Stomach (tissue), 4 donors: Measurements from ENCODE around the gene ANKS1B.

Experiments
- CTCF ChIP-seq, 7 experiments: fragments of 450-650 bp in 4 of 7; fragments of 200-600 bp in 3 of 7; sonication (generic) in 3 of 7; IDR thresholded peaks; one replicate each; pipeline ENCODE4 v1.5.1; 2016 to 2019; ENCODE audit warnings: antibody characterized with exemption in 7 of 7, control low read depth in 2 of 7, mild to moderate bottlenecking in 1 of 7
- EP300 ChIP-seq: sonication (generic); formaldehyde crosslinking; IDR thresholded peaks from one replicate; pipeline ENCODE4 v1.6.1; 2017; ENCODE audit warnings: antibody characterized with exemption
- POLR2A ChIP-seq, 4 donors: fragments of 450-650 bp; IDR thresholded peaks; one replicate each; pipeline ENCODE4 v1.6.1; 2016; ENCODE audit warnings: antibody characterized with exemption in 4 of 4, control low read depth in 2 of 4, mild to moderate bottlenecking in 1 of 4, moderate library complexity in 1 of 4

- TF ChIP-seq CTCF (IDR thresholded peaks at IDR 0.05): no peak
- no peak for TF ChIP-seq POLR2A (IDR thresholded peaks at IDR 0.05)
- no peak for TF ChIP-seq EP300
Measured at GRCh38 chr12:99898645-99899044, 86.1 kb downstream of the ANKS1B start.
